GM21737 (cell line): ENCODE results near the gene AEBP2.

ENCODE experiments used
- ATAC-seq: cut with Tn5 transposase; IDR thresholded peaks from one replicate; pipeline ENCODE4 v1.9.1; 2021; ENCODE audit warnings: mild to moderate bottlenecking, moderate library complexity; ENCODE audit not compliant: unreplicated experiment

AEBP2 gene

DNA sequence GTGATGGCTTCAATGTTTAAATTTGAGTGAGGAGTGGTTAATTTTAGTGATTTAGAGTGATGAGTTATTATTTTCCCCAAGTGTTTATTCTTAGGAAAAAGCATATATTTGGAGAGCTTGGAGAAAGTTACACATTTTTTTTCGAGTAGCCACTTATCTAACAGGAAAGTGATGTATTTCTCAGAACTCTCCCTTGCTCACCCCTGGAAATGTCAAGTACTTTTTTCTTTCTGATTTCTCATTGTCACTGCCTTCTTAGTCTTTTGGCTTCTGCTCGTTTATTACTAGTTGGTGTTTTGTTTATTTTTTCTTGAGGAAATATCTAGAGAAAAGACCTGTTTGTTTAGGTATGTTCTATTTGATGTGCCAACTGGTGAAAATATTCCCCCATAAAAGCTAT is 58.8 kb downstream of the AEBP2 start:
- ATAC-seq = no peak

DNA sequence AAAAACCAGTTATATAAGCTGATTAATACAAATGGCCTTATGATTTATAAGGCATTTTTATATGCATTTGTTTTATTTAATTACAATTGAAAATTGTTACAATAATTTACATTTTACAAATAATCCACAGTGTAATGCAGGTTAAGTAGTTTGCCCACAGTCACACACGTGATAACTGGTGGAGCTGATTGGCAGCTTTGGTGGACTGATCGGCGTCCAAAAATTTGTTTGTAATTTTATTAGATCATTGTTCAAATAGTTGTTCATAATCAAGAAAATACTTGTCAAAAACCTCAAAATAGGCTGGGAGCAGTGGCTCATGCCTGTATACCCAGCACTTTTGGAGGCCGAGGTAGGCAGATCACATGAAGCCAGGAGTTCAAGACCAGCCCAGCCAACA is 59.7 kb downstream of the AEBP2 start:
- ATAC-seq = no peak

GRCh38 chr12:19506497-19506896 is 67.2 kb downstream of the AEBP2 start:
- ATAC-seq = no peak

- no peak for ATAC-seq
Measured at GRCh38 chr12:19507823-19508222, 68.5 kb downstream of the AEBP2 start.

GRCh38 chr12:19510461-19510860 is 71.2 kb downstream of the AEBP2 start:
- no peak for ATAC-seq

- ATAC-seq = no peak
Measured at GRCh38 chr12:19515179-19515578, 75.9 kb downstream of the AEBP2 start.

DNA sequence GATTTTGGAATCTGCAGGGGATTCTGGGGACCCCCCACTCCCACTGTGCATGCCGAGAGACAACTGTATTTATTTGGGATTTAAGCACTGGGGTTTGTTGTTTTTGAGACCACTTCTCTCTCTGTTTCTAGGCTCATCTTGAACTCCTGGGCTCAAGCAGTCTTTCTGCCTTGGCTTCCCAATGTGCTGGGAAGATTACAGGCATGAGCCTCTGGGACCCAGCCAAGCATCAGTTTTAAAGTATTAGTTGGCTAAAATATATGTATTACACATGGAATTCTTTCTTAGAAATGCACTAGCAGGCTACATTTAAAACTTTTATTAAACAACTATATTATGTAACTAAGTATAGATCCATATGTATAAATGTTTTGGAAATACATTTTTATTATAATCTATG is 78.3 kb downstream of the AEBP2 start:
- no peak for ATAC-seq

DNA sequence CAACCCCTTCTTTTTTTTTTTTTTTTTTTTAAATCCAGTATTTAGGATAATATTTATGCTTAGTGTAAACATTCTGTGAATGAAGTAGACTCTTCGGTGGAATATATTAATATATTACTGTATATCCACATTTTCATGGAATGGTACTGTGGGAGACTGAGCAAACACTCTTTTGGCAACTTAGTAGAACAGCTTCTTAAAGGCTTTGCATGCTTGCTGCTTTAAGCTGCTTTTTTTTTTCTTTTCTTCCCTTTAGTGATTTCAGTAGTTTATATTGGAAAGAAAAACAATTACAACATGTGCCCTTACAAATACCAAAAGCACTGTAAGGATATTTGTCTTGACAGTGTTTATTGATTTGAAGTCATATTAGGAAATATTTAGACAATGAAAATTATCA is 78.9 kb downstream of the AEBP2 start:
- no peak for ATAC-seq

- ATAC-seq = no peak
Measured at GRCh38 chr12:19520646-19521415, 81.5 kb downstream of the AEBP2 start.

DNA sequence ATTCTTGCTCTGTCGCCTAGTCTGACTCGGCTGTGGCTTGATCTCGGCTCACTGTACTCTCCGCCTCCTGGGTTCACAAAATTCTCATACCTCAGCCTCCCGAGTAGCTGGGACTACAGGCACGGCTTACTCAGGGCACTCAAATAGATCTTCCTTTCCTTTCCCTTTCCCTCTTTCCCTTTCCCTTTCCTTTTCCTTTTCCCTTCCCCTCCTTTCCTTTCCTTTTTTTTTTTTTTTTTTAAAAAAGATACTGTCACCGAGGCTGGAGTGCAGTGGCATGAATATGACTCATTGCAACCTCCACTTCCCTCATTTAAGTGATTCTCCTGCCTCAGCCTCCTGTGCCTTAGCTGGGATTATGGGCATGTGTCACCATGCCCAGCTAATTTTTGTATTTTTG is 86.0 kb downstream of the AEBP2 start:
- no peak for ATAC-seq

DNA sequence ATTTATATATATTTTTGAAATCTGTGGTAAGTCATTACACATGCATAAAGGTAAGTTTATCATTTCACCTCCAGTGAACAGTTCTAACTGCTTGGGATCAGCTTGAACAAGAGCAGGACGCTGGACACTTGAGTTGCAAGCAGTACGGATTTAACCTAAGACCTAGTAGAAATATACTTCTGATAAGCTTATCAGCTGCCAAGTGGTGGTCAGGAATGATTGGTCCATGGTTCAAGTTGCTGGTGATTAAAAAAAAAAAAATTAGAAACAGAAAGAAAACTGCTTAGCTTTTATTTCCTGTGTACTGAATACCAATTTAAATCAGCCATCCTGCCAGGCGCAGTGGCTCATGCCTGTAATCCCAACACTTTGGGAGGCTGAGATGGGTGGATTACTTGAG is 88.6 kb downstream of the AEBP2 start:
- no peak for ATAC-seq

DNA sequence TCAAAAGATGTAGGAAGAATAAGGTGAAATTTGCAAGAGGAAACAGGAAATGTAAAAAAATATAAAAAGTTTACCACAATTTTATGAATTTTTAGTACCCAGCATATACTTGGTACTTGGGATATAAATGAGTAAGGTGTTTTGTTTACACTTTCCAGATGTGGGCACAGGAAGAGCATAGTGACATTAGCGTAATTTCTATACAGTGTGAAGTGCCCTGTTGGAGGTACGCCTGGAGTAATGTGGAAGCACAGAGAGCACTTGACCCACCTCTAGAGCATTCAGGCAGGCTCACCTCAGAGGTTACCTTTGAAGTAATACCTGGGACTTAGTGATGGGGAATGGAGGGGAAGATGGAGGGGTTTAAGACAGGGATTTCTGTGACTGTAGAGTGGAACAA is 89.5 kb downstream of the AEBP2 start:
- ATAC-seq = no peak

- ATAC-seq = no peak
Measured at GRCh38 chr12:19529951-19530636, 90.8 kb downstream of the AEBP2 start.

- no peak for ATAC-seq
Measured at GRCh38 chr12:19530637-19531023, 91.3 kb downstream of the AEBP2 start.

- ATAC-seq = no peak
Measured at GRCh38 chr12:19533567-19533966, 94.3 kb downstream of the AEBP2 start.

- no peak for ATAC-seq
Measured at GRCh38 chr12:19539071-19539470, 99.8 kb downstream of the AEBP2 start.

GRCh38 chr12:19539836-19540235 is 100.5 kb downstream of the AEBP2 start:
- no peak for ATAC-seq

DNA sequence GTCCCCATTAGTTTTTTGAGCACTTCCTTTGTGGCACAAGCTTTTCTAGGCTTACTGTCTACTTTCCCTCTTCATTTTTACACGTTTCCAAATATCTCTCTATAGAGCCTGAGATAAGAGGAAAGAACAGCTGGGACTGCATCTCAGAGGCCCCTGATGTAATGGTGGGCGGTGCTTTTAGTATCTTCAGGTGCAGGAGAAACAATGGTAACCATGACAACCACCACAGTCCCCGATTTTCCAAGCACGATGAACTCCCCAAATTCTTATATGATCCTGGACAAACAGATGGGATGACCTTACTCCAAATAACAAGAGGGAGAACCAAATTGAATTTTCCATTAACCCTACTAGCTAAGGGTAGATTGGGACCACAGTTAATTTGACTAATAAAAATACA is 103.3 kb downstream of the AEBP2 start:
- ATAC-seq = no peak

DNA sequence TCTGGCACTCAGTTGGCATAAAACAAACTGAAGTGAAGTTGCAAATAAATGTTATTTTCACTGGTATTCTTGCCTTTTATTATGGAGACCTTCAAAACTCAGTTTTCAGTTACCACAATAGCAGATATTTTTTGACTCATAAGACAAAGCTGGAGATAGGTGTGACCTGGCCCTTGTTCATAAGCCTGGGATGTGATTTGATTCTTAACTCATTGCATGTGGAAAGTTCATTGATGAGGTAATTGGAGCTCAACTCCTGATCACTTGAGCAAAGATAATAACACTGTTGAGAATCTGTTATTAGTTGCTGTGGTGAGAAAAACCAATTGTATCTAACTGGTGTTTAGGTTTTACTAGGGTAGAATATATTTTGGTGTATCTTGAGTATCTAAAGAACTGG is 105.1 kb downstream of the AEBP2 start:
- ATAC-seq = no peak

GRCh38 chr12:19545301-19545700 is 106.0 kb downstream of the AEBP2 start:
- no peak for ATAC-seq

DNA sequence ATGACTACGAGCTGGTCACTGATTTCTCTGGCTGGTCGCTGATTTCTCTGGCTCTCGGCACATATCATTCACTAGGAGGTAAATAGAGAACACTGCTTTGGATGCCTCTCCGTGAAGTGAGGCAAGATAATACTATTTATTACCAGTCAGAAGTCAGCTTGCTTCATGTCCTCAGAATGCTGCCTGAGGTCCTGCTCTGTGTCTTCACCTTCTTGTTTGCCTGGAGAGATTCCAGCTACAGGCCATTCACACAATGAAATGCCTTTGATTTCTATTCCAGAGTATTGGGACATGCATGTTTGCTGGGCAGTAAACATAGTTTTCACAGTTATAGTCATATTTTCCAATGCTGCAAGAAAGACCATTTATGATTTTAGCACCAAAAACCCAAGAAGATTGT is 106.7 kb downstream of the AEBP2 start:
- ATAC-seq = no peak

DNA sequence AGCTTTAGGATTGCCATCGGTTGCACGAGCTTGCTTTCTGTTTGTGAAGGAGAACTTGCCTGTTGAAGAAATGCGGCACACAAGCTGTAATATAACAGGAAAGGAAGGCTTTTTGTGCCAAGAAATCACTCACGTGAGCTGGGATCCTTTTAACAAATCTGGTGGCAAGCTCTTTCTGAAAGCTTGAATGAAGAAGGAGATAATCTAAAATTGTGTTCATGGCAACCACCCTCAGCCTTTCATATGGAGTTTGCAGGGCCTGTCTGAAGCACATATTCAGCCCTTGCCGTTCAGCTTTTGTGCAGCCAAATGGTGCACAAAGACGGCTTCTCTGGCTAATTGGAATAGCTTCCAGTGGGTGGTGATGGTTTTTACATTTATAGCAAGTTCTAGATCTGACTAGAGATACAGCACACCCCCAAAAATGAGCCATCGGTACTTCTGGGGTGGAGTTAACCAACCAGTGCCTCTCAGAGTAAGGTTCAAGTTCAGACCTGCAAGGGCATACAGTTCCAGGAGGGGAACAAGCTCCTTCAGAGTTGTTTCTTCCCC is 107.4 kb downstream of the AEBP2 start:
- no peak for ATAC-seq
